HG02981 (cell line): Measurements from ENCODE around the gene PBX2.
"Not testable (repeated sequence)": the region's sequence is repeated elsewhere in the genome, so short reads cannot be mapped to it uniquely, and the experiment has no call there.

Source experiments
- ATAC-seq: cut with Tn5 transposase; IDR thresholded peaks from one replicate; pipeline ENCODE4 v1.9.1; 2021; ENCODE audit warnings: mild to moderate bottlenecking, moderate library complexity; ENCODE audit not compliant: unreplicated experiment

PBX2 gene

DNA sequence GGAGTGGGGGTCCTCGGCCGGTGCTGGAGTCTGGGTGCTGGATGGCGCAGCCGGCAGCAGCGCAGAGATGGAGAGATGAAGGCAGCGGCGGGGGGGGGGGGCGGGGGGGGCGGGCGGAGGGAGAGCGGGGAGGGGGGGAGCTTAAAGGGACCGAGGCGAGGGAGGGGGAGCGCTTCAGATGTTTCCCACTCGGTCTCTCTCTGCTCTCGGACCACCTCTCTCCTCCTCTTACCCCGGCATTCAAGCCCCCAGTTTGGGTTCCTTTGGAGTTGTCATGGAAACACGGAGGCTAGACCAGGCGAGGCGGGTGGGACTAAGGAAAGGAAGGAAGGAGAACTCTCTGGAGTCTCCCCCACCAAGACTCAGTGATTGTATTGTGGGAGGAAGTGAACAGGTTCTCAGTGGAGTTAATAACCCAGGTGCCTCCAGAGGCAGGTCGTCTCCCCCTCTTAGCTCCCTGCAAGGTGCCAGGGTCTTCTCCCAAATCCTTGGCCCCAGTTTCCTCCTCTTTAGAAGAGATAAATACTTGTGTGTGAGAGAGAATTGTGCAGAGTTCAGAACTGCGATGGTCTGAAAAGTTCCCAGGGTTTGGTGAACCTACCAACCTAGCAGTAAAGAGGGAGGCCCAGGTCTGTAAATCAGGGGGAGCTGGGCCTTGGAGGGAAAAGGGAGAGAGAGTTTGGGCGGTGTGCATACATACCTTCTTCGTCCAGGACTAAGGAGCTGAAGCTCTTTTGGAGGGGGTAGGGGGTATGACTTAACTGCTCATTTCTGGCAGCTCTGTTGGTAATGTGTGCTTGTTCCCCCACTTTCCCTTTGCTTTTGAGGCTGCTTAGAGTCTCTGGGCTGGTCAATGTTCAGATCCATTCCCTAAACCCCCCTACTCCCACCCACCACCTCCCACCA is 37.9 kb downstream of the PBX2 start, which contains the start of gene PRRT1:
TSS of gene PRRT1 (minus strand) at position 77 of the 906 bp plus-strand sequence. CDS start 112 bp downstream, outside the sequence.
- no peak for ATAC-seq

DNA sequence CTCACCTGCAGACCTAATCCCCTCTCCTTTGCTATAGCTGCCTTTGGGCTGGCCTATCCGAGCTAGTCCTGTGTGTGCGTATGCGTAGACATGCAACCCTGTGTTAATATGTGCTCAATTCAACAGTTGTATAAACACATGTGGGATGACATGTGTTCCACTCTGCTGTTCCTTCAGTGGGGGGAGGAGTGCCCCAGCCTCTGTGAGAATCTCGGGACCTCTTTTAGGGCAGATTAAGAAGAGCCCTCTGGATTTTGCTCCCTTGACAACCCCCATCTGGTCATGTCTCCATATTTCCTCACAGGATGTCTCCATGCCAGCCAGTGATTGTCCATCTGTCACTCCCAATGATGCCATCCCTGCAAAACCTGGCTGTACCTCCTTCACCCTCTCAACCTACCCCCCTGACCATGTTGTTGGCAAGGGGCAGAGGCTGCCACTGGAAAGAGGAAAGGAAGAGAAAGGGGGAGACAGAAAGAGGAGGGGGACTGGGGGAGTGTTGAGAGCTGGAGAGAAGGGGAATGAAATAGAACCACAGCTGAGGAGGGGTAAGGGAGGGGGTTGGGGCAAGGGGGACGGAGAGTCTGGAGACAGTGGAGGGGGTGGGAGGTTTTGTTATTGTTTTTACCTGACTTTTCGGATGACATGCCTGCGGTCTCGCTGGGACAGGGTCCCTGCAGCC is 38.7 kb downstream of the PBX2 start:
- ATAC-seq, result no peak

DNA sequence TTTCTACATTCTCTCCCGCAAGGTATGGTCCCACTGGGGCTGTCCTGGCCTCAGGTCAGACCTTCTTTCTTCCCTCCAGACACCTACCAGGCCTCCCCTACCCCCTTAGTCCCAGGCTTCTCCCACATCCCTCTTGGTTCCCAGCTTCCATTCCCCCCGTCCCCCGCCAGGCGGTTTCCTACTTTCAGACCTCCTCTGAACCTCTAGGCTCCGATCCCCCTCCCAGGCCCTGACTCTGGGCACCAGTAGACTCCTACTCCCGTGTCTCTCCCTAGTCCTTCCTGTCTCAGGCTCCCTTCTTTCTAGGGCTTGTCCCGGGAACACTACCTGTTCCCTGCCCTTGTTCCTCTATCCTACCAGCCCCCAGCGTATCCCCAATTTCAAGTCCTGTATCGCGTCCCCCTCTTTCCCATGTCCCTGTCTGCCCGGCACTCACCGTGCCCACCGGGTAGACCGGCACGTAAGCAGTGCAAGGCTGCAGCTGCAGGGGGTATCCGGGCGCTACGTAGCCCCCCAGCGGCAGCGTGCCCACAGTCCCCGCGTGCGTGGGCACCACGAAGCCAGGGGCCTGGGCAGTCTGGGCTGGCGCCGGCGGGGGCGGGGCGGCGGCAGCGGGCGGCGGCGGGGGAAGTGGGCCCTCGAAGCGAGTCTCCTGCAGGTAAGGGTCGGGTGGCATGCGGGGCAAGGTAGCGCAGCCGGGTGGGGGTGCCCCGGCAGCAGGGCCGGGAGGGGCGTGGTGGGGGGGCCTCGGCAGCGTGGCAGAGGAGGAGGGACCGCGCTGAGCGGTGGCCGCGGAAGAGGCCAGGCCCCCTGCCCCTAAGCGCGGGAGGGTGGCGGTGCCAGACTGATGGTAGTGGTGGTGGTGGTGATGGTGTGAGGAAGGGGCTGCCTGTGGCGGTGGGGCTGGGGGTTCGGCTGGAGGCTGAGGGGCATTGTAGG is 39.8 kb downstream of the PBX2 start:
- ATAC-seq, result no peak

DNA sequence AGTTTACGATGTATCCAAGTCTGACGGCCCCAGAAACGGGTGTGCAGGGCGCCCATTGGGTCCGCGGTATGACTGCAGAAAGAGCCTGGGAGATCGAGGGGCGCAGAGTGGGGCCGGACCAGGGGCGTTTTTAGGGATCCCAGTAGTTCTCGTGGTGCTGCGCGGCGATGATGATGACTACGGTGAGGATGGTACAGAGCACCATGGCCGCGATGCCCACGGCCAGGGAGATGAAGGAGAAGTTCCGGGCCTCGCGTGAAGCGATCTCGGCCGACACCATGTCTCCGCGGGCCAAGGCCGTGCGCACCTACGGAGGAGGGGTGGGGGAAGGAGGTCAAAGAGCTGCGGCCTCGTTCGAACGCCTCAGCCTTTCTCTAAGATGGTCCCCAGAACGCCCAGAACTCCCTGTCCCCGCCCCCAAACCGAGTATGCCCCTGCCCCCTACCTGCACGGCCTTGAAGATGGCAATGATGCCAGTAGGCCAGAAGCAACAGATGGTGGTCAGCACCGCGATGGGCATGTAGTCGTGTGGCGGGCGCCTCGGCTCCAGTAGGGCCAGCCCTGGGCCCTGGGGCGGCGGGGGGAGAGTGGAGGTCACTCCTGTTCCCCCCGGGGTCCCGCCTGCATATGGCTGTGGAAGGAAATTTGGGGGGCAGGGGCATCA is 40.8 kb downstream of the PBX2 start:
- ATAC-seq, result no peak

DNA sequence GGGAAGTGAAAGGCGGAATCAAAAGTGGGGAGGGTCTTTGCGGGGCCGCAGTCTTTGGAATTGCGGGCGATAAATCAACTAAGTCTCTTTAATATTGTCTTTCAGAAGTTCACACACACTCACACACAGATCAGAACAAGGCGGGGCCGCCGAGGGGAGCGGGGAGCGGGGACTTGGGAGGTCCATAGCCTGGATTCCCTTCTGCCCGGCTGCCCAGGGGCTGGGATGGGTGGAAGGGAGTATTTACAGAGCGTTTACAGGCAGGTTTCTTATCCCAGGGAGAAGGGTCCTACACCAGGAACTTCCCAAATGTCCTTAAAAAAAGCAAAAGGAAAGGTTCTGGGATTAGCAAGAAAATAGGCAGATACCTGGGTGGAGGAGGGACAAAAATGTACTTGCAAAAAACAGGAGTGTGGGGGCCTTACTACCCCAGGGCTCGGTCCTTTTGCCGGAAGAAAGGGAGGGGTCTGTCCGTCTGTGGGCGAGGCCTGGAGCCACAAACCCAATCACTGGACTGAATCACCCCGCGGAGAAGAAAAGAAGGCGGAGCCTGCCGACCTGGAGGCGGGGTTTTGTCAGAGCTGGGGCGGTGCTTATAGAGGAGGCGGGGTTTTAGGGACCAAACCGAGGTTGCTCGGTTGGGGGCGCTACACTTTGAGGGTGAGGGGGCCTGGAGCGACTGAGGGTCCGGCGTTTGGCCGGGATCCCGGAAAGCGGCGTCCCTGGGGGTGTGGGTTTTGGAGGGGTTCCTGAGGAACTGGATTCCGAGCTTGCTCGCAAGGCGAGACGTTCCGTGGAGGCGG is 41.5 kb downstream of the PBX2 start:
- no peak for ATAC-seq

DNA sequence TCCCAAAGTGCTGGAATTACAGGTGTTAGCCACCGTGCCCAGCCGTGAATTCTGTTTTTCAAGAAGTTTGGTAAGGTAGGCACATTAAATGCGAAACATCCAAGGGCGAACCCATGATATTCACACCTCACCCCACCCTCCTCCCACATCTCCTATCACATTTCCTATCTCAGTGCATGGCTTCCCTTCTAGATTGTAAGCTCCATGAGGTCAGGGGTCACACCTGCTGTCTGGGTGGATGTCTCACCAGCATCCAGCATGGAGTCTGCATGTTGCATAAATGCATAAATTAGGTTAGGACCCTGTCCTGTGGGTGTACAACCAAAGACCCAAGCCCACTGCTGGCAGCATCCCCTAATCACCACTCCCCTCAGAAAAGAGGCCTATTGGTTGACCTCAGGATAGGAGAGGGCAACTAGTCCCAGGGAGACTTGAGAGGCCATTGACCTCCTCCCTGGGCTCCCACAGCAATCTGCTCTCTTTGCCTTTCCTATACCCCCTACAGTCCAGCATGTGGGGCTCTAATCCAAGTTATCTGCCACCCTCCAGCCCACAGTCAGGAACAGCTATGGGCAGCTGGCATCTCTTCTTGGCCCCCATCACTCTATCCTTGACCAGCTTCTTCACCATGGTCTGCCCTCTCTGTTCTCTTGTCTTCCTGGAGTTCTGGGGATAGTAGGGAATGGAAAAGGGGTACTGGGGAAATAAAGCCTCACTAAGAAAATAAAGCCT is 42.4 kb downstream of the PBX2 start:
- ATAC-seq, result no peak

DNA sequence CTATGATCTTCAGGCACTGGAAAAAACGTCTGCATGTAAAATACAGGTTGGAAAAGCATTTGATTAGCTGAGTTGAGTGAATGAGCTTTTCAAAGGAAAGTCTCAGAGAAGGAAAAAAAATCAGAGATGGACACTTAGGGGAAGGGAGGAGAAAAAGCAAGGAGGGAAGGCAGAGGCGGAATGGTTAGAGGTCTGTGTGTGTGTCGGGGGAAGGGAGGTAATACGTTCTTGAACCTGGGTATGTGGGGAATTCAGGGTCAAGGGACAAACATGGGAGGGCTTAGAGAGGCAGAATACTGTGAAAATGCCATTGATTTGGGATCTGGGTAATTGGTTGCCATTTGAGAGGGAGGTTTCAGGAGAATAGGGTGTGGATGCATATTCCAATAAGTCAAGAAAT is 43.3 kb downstream of the PBX2 start:
- no peak for ATAC-seq

DNA sequence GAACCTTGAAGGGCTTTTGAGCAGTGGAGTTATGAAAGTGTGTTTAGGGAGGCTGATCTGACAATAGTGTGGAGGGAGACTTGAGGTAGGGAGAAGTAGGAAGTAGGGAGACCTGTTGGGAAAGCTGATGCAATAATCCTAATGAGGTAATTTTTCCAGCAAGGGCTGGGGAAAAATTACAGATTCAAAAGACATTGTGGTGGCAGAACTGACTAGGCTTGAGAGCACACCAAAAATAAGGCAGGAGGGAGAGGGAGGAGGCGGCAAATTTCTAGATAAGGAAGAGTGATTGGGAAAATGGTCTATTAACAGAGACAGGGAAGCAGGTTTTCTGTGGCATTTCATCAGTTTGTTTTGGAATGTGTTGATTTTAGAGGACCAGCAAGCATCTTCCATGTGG is 43.7 kb downstream of the PBX2 start:
- ATAC-seq, result no peak

DNA sequence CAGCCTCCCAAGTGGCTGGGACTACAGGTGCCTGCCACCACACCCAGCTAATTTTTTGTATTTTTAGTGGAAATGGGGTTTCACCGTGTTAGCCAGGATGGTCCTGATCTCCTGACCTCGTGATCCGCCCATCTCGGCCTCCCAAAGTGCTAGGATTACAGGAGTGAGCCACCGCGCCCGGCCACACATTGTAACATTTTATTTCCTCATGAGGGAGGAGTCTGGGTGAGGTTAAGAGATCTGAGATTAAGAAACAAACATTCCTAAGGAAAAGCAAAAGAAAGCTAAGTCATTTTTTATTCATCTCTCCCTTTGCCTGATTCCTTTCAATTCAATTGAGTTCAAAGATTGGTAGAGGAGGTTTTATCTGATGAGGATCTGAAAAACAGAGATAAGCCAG is 45.8 kb downstream of the PBX2 start:
- not testable (repeated sequence) for ATAC-seq

DNA sequence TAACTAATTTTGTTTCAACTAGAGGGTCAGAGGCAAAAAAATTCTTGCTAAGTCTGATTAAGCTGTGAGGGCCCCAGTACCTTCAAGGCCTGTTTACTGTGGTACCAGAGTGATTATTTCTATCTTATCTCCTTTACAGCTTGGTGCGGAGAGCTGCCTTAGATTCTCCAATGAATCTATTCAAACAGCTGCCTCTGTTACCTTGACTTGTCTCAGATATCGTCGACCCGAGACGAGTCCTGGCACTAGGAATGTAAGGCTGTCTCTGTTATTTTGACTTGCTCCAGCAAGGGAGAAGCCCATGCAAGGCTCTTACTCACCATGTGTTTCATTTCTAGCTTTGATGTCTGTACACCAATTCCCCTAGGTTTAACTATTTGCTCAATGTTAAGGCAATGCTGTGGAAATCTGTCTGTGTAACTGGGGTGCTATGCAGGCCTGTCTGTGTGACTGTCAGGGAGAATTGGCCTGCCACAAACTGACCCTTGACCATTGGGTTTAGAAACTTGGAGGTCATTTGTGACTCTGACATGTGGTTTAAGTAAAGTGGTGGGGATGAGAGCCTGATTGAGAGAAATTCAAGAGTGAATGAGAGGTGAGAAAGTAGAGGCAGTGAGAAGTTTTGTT is 49.5 kb downstream of the PBX2 start:
- ATAC-seq, result no peak

DNA sequence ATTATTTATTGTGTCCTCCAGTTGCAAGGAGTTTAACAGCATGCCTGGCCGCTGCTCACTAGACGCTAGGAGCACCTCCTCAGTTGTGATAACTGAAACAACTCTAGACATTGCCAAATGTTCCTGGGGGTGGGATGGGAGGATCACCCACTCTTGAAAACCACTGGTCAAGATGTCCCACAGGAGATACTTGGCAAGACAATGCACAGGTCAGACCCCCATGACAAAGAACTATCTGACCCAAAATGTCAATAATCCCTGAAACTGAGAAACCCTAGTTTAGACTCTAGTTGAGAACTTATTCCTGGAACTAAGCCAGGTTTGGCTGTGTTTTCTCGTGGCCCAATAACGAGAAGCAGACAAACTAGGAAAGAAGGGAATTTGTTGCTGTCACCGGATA is 50.4 kb downstream of the PBX2 start:
- ATAC-seq, result no peak

DNA sequence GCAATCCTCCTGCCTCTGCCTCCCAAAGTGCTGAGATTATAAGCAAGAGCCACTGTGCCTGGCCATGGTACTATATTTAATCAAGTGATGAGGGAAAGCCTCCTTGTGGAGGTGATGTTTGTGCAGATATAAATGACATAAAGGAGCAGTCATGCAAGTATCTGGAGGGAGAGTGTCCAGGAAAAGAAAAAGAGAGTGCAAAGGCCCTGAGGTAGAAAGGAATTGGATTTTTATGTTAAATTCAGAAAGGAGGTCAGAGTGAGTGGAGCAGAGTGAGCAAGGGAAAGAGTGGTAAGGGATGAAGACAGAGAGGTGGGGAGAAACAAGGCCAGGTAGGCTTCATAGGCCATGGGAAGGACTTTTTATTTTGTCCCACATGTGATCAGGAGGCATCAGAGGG is 52.5 kb downstream of the PBX2 start:
- ATAC-seq, result no peak
